Gastroesophageal sphincter (tissue), 4 donors: ENCODE data around the gene ARRDC3. TPM values are rescaled to one million over a fixed set of nuclear protein-coding genes. Genes with fewer than 3 reads are reported as not detected.

ENCODE experiments used
- ATAC-seq: fragments of 150-250 bp; one replicate; pipeline ENCODE4 v1.9.1; 2016; ENCODE audit warnings: mild to moderate bottlenecking, moderate library complexity
- H3K27ac ChIP-seq, 4 donors: fragments of 200-600 bp; sonication (generic) in 3 of 4; 1 replicate in 3 of 4; 2 replicates in 1 of 4; pipeline ENCODE4 v1.5.1; 2016 to 2019
- H3K27me3 ChIP-seq: fragments of 200-600 bp; sonication (generic); one replicate; pipeline ENCODE4 v1.5.1; 2019
- H3K36me3 ChIP-seq, 2 donors: fragments of 200-600 bp; sonication (generic); one replicate each; pipeline ENCODE4 v1.5.1; 2019; ENCODE audit warnings: control low read depth in 1 of 2
- H3K4me1 ChIP-seq, 3 donors: fragments of 200-600 bp; sonication (generic); 1 replicate in 2 of 3; 2 replicates in 1 of 3; pipeline ENCODE4 v1.5.1; 2016 to 2019; ENCODE audit warnings: control low read depth in 2 of 3
- H3K4me3 ChIP-seq, 2 donors: fragments of 200-600 bp; sonication (generic); one replicate each; pipeline ENCODE4 v1.5.1; 2019; ENCODE audit warnings: mild to moderate bottlenecking in 1 of 2, moderate library complexity in 1 of 2
- H3K9me3 ChIP-seq, 3 donors: fragments of 200-600 bp; sonication (generic); one replicate each; pipeline ENCODE4 v1.5.1; 2017 to 2019; ENCODE audit warnings: control low read depth in 2 of 3
- CTCF ChIP-seq, 4 experiments: fragments of 200-600 bp in 2 of 4; fragments of 450-650 bp in 2 of 4; sonication (generic) in 1 of 4; IDR thresholded peaks; one replicate each; pipeline ENCODE4 v1.5.1; 2017 to 2019; ENCODE audit warnings: antibody characterized with exemption in 4 of 4, mild to moderate bottlenecking in 2 of 4, moderate library complexity in 2 of 4
- EP300 ChIP-seq: sonication (generic); formaldehyde crosslinking; IDR thresholded peaks from one replicate; pipeline ENCODE4 v1.6.1; 2017; ENCODE audit warnings: antibody characterized with exemption, mild to moderate bottlenecking
- POLR2A ChIP-seq, 2 donors: fragments of 450-650 bp; IDR thresholded peaks; one replicate each; pipeline ENCODE4 v1.6.1; 2017; ENCODE audit warnings: antibody characterized with exemption in 2 of 2, mild to moderate bottlenecking in 2 of 2, moderate library complexity in 1 of 2
- POLR2AphosphoS5 ChIP-seq: sonication (generic); formaldehyde crosslinking; IDR thresholded peaks from one replicate; pipeline ENCODE4 v1.6.1; 2017; ENCODE audit warnings: antibody characterized with exemption
- WGBS, 2 donors: methylation state at CpG; one replicate each; pipeline ENCODE4 v1.1.5; 2018; ENCODE audit warnings: low coverage in 1 of 2; 5-methylcytosine and 5-hydroxymethylcytosine counted together
- total RNA-seq, 4 donors: library from RNA; depleted of rRNA; stranded (reverse); fragments of >200 nt; gene quantifications; one replicate each; pipeline ENCODE4 v1.1.0, GENCODE V29; 2016

The ARRDC3 gene
- total RNA-seq, 4 donors from 2014 or later, result 43.3 to 67.9 (median 56.3) TPM

- H3K9me3 ChIP-seq, result no peaks in the 10 kb centered on the region
- no peak overlapping the region for H3K27ac ChIP-seq
- no peak overlapping the region for H3K4me3 ChIP-seq
- TF ChIP-seq EP300 (no peak), POLR2AphosphoS5 (no peak), POLR2A (IDR thresholded peaks at IDR 0.05) (no peak), CTCF (IDR thresholded peaks at IDR 0.05) (no peak)
- no peaks in the 10 kb centered on the region for H3K36me3 ChIP-seq
- WGBS, 2 donors, result 62 to 80% methylated on average over 1 to 3 of the region's 3 CpGs
- no peaks in the 10 kb centered on the region for H3K4me1 ChIP-seq
- ATAC-seq, result no peak
- no peaks in the 10 kb centered on the region for H3K27me3 ChIP-seq
Observed at GRCh38 chr5:91420879-91421278, 37.8 kb upstream of the ARRDC3 start.

GRCh38 chr5:91419571-91420537 is 36.7 kb upstream of the ARRDC3 start:
- Histone ChIP-seq H3K36me3 (no peaks in the 10 kb centered on the region), H3K27me3 (no peaks in the 10 kb centered on the region), H3K9me3 (no peaks in the 10 kb centered on the region), H3K4me1 (no peaks in the 10 kb centered on the region), H3K4me3 (no peak overlapping the region), H3K27ac (no peak overlapping the region)
- 47 to 50% methylated on average over 8 to 9 of the region's 9 CpGs for WGBS, 2 donors
- no peak for TF ChIP-seq POLR2AphosphoS5
- peak; percentile 69 to 78 (median 74) for TF ChIP-seq CTCF (IDR thresholded peaks at IDR 0.05)
- no peak for TF ChIP-seq EP300
- no peak for TF ChIP-seq POLR2A (IDR thresholded peaks at IDR 0.05)
- no peak for ATAC-seq

GRCh38 chr5:91419136-91419535 is 36.0 kb upstream of the ARRDC3 start:
- 78 to 79% methylated on average over 1 of the region's 1 CpG for WGBS, 2 donors
- no peak for TF ChIP-seq CTCF (IDR thresholded peaks at IDR 0.05)
- TF ChIP-seq POLR2A (IDR thresholded peaks at IDR 0.05), result no peak
- no peak for TF ChIP-seq POLR2AphosphoS5
- no peak for TF ChIP-seq EP300
- no peaks in the 10 kb centered on the region for H3K9me3 ChIP-seq
- no peak overlapping the region for H3K4me3 ChIP-seq
- no peak overlapping the region for H3K27ac ChIP-seq
- no peaks in the 10 kb centered on the region for H3K27me3 ChIP-seq
- no peaks in the 10 kb centered on the region for H3K36me3 ChIP-seq
- ATAC-seq, result no peak
- no peaks in the 10 kb centered on the region for H3K4me1 ChIP-seq

GRCh38 chr5:91418158-91418557 is 35.0 kb upstream of the ARRDC3 start:
- no peak overlapping the region for H3K4me3 ChIP-seq
- no peaks in the 10 kb centered on the region for H3K36me3 ChIP-seq
- no peaks in the 10 kb centered on the region for H3K27me3 ChIP-seq
- no peak for ATAC-seq
- H3K4me1 ChIP-seq, result no peaks in the 10 kb centered on the region
- no peak overlapping the region for H3K27ac ChIP-seq
- no peaks in the 10 kb centered on the region for H3K9me3 ChIP-seq
- TF ChIP-seq POLR2A (IDR thresholded peaks at IDR 0.05), result no peak
- no peak for TF ChIP-seq CTCF (IDR thresholded peaks at IDR 0.05)
- TF ChIP-seq EP300, result no peak
- TF ChIP-seq POLR2AphosphoS5, result no peak

GRCh38 chr5:91417219-91417618 is 34.1 kb upstream of the ARRDC3 start:
- Histone ChIP-seq H3K4me3 (no peak overlapping the region), H3K4me1 (no peaks in the 10 kb centered on the region), H3K9me3 (no peaks in the 10 kb centered on the region), H3K27me3 (no peaks in the 10 kb centered on the region), H3K36me3 (no peaks in the 10 kb centered on the region), H3K27ac (no peak overlapping the region)
- no peak for ATAC-seq
- TF ChIP-seq POLR2A (IDR thresholded peaks at IDR 0.05), result no peak
- TF ChIP-seq CTCF (IDR thresholded peaks at IDR 0.05), result no peak
- 59% methylated on average over 3 of the region's 3 CpGs; no CpG with 5 or more reads in 1 of the 2 donors for WGBS, 2 donors
